Thyroid gland (tissue), 4 donors: Measurements from ENCODE around the gene EDIL3. TPM values are rescaled to one million over a fixed set of nuclear protein-coding genes. Genes with fewer than 3 reads are reported as not detected.

Experiments used
- DNase-seq, 2 donors: peaks; one replicate each; pipeline ENCODE4 v3.0.0-alpha.2; 2019
- H3K27ac ChIP-seq, 3 donors: fragments of 200-600 bp; sonication (generic); 1 replicate in 2 of 3; 2 replicates in 1 of 3; pipeline ENCODE4 v1.5.1; 2016 to 2019; ENCODE audit warnings: mild to moderate bottlenecking in 1 of 3, moderate library complexity in 1 of 3
- H3K27me3 ChIP-seq: fragments of 200-600 bp; sonication (generic); one replicate; pipeline ENCODE4 v1.5.1; 2019
- H3K36me3 ChIP-seq, 2 donors: fragments of 200-600 bp; sonication (generic); one replicate each; pipeline ENCODE4 v1.5.1; 2016 to 2019
- H3K4me1 ChIP-seq, 2 donors: fragments of 200-600 bp; sonication (generic); one replicate each; pipeline ENCODE4 v1.5.1; 2017 to 2019
- H3K4me3 ChIP-seq, 3 donors: fragments of 200-600 bp; sonication (generic); replicated peaks in 1 of 3; 1 replicate in 2 of 3; 2 replicates in 1 of 3; pipeline ENCODE4 v1.5.1; 2016; ENCODE audit warnings: mild to moderate bottlenecking in 1 of 3
- H3K9me3 ChIP-seq: fragments of 200-600 bp; sonication (generic); one replicate; pipeline ENCODE4 v1.5.1; 2017
- POLR2A ChIP-seq, 2 donors: fragments of 450-650 bp; IDR thresholded peaks; one replicate each; pipeline ENCODE4 v1.6.1; 2017; ENCODE audit warnings: antibody characterized with exemption in 2 of 2, mild to moderate bottlenecking in 2 of 2, moderate library complexity in 1 of 2
- whole genome bisulfite sequencing, 2 donors: methylation state at CpG; one replicate each; pipeline ENCODE4 v1.1.5; 2017; 5-methylcytosine and 5-hydroxymethylcytosine counted together
- intact Hi-C: fragments of 100-400 bp; cut with DNase I; formaldehyde crosslinking; loops from one replicate; pipeline ENCODE4 v1.15.1; 2023
- total RNA-seq, 4 donors: library from RNA; depleted of rRNA; stranded (reverse); fragments of >200 nt; gene quantifications; one replicate each; pipeline ENCODE4 v1.2.3, GENCODE V29; 2016
- TF ChIP-seq, protein P1 (sequence below), 6 experiments: fragments of 200-600 bp in 3 of 6; fragments of 450-650 bp in 3 of 6; sonication (generic) in 3 of 6; IDR thresholded peaks; one replicate each; pipeline ENCODE4 v1.5.1; 2016 to 2019; ENCODE audit warnings: antibody characterized with exemption in 6 of 6, mild to moderate bottlenecking in 2 of 6, inconsistent platforms in 1 of 6, moderate library complexity in 1 of 6

Gene EDIL3
- total RNA-seq, 4 donors from 2014 or later, result 2.0 to 5.5 (median 3.3) TPM

DNA sequence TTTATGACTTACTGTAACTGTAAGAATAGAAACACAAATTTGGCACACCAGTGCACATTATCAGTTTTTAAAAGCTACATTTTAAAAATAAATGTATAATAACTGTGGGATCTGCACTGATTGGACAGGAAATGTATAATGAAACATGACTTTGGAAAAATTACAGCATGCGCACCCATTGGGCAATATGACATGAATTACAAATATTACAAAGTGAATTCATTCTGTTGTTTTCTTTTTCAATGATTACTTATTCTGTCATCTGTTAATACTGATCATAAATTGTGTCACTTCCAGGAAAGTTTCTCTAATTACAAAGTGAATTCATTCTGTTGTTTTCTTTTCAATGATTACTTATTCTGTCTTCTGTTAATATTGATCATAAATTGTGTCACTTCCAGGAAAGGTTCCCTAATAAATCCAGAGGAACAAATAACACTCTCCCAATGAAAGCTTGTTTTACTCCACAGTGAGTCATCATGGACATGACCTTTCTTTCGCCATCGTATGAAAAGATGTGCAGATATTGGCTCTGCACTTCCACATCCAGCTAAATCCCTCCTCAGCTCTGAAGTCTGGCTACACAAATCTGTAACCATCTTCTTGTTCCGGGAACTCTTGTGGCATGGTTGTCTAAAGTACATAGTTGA is 367.0 kb downstream of the EDIL3 start:
- intact Hi-C loops, result no loop called here

DNA sequence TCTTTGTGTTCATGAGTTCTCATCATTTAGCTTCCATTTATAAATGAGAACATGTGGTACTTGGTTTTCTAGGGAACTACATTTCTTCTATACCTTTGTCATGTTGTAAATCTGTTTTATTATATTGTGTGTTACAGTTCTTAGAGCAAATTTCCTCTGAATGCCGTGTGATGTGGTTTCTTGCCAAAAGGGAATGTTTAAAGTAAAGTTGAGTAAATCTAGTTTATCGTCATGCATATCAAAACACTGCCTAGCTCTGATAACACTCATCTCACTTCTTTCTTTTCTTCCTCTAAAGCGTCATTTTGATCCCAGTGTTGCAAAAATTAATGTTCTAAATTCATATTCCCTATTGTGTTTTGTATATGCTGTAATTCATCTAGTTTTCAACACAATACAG is 368.6 kb downstream of the EDIL3 start:
- no peak for TF ChIP-seq POLR2A (IDR thresholded peaks at IDR 0.05)
- TF ChIP-seq, protein P1, sequence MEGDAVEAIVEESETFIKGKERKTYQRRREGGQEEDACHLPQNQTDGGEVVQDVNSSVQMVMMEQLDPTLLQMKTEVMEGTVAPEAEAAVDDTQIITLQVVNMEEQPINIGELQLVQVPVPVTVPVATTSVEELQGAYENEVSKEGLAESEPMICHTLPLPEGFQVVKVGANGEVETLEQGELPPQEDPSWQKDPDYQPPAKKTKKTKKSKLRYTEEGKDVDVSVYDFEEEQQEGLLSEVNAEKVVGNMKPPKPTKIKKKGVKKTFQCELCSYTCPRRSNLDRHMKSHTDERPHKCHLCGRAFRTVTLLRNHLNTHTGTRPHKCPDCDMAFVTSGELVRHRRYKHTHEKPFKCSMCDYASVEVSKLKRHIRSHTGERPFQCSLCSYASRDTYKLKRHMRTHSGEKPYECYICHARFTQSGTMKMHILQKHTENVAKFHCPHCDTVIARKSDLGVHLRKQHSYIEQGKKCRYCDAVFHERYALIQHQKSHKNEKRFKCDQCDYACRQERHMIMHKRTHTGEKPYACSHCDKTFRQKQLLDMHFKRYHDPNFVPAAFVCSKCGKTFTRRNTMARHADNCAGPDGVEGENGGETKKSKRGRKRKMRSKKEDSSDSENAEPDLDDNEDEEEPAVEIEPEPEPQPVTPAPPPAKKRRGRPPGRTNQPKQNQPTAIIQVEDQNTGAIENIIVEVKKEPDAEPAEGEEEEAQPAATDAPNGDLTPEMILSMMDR (IDR thresholded peaks at IDR 0.05), result no peak
- no peaks in the 10 kb centered on the region for H3K4me1 ChIP-seq
- no peaks in the 10 kb centered on the region for H3K9me3 ChIP-seq
- 74 to 81% methylated on average over 3 of the region's 3 CpGs for WGBS, 2 donors
- H3K27me3 ChIP-seq, result no peaks in the 10 kb centered on the region
- no peaks in the 10 kb centered on the region for H3K36me3 ChIP-seq
- DNase-seq, result no peak
- no peak overlapping the region for H3K27ac ChIP-seq
- H3K4me3 ChIP-seq, result no peak overlapping the region
- intact Hi-C loops, result no loop called here

More for the DNA sequence above, 367.0 kb downstream of the EDIL3 start:
- no peaks in the 10 kb centered on the region for H3K4me1 ChIP-seq
- H3K4me3 ChIP-seq, result no peak overlapping the region
- no peak for DNase-seq
- 63 to 71% methylated on average over 4 of the region's 4 CpGs for WGBS, 2 donors
- no peaks in the 10 kb centered on the region for H3K27me3 ChIP-seq
- no peaks in the 10 kb centered on the region for H3K9me3 ChIP-seq
- H3K27ac ChIP-seq, result no peak overlapping the region
- no peaks in the 10 kb centered on the region for H3K36me3 ChIP-seq
- TF ChIP-seq, protein P1 (IDR thresholded peaks at IDR 0.05), result no peak
- no peak for TF ChIP-seq POLR2A (IDR thresholded peaks at IDR 0.05)

DNA sequence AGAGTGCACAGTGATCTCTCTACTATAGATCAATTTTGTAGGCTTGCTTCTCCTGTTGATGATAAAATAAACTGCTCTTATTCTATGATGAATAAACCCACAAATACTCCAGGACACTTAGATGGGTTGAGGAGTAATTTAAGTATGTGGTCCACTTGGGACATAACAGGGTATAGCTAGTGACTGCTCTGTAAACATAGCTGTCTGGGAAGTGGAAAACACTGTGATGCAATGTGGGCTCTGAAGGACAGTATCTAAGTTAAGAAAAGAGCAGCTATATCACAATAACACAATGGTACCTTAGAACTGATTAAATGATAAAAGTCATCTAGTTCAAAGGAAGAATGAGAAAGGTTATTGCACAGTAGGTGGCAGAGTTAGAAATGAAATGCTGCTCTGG is 369.7 kb downstream of the EDIL3 start:
- Histone ChIP-seq H3K27ac (no peak overlapping the region), H3K27me3 (no peaks in the 10 kb centered on the region), H3K36me3 (no peaks in the 10 kb centered on the region), H3K4me1 (no peaks in the 10 kb centered on the region), H3K9me3 (no peaks in the 10 kb centered on the region), H3K4me3 (no peak overlapping the region)
- TF ChIP-seq POLR2A (IDR thresholded peaks at IDR 0.05), result no peak
- TF ChIP-seq, protein P1 (IDR thresholded peaks at IDR 0.05), result no peak
- intact Hi-C loops, result no loop called here
- no peak for DNase-seq

DNA sequence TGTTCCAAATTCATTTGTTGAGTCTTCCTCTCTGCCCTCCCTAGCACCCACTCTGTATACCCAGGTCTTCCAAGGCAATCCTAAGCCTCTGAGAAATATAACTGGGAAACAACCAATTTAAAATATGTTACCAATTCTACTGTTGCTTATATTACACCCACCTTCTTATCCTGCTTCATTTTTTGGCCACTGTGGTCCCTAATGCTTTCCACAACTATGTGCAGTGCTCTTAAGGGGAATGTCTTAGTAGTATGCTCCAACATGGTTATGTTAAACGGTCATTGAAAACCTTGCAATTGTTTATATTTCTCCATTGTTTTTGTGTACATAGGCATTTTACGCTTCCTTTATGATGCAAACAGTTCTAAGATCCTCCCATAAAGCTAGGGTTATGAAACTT is 390.9 kb downstream of the EDIL3 start:
- no peak for DNase-seq
- no peaks in the 10 kb centered on the region for H3K9me3 ChIP-seq
- H3K36me3 ChIP-seq, result no peaks in the 10 kb centered on the region
- H3K27ac ChIP-seq, result no peak overlapping the region
- no peaks in the 10 kb centered on the region for H3K27me3 ChIP-seq
- TF ChIP-seq, protein P1 (IDR thresholded peaks at IDR 0.05), result no peak
- no peak for TF ChIP-seq POLR2A (IDR thresholded peaks at IDR 0.05)
- H3K4me1 ChIP-seq, result no peaks in the 10 kb centered on the region
- intact Hi-C loops, result no loop called here
- 72 to 84% methylated on average over 2 of the region's 2 CpGs for WGBS, 2 donors
- no peak overlapping the region for H3K4me3 ChIP-seq

DNA sequence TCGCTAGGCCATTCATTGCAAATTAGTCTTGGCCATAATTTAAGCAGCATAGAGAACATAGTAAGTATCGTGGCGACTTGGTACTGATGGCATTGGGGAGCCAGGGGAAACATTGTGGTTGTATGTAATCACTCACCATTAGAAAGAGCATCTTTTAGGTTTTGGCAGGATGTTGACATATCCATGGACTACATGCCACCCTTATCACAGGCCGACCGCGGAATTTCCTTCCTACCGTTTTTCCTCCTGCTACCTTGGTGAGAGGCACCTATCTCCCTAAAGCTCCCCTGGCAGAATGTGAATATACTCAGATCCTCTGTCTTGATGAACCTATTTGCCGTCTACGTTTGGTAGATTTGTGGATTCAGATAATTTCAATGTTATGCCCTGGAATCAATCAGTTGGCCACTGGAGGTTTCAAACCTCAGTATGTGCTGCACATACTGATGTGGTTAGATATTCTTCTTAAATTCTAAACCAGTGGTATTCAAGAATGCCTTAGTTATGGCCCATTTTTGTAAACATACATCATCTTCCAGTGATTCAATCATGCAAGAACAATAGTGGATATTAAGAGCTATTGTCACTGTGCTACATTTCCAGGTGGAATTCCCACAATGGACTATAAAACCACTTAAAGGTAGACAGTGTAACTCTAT is 393.0 kb downstream of the EDIL3 start:
- intact Hi-C loops, result no loop called here
- H3K9me3 ChIP-seq, result no peaks in the 10 kb centered on the region

More for the DNA sequence above, 393.0 kb downstream of the EDIL3 start:
- H3K36me3 ChIP-seq, result no peaks in the 10 kb centered on the region
- no peak overlapping the region for H3K4me3 ChIP-seq
- 96% methylated on average over 9 of the region's 9 CpGs for WGBS, 2 donors
- no peak for DNase-seq
- no peak for TF ChIP-seq POLR2A (IDR thresholded peaks at IDR 0.05)
- TF ChIP-seq, protein P1 (IDR thresholded peaks at IDR 0.05), result no peak
- no peaks in the 10 kb centered on the region for H3K27me3 ChIP-seq
- no peaks in the 10 kb centered on the region for H3K4me1 ChIP-seq
- no peak overlapping the region for H3K27ac ChIP-seq
